ENCODE measurements around the gene KLF15.

- no peak for TF ChIP-seq POLR2A (IDR thresholded peaks at IDR 0.05)
- no peak for TF ChIP-seq CTCF (IDR thresholded peaks at IDR 0.05)
- no peak for TF ChIP-seq EP300 (IDR thresholded peaks at IDR 0.05)
Measured at GRCh38 chr3:126395846-126396513, 38.8 kb upstream of the KLF15 start.
